IPS-20b (cell line): ENCODE measurements around the gene MAGEB18.

Experiments
- H3K27ac ChIP-seq: one replicate; pipeline ENCODE4 v1.5.1; 2013; ENCODE audit warnings: low read length
- H3K27me3 ChIP-seq: 2 replicates; pipeline ENCODE4 v1.6.1; 2013; ENCODE audit warnings: mild to moderate bottlenecking, low read length, inconsistent platforms; ENCODE audit not compliant: insufficient read depth
- H3K36me3 ChIP-seq: 2 replicates; pipeline ENCODE4 v1.6.1; 2013; ENCODE audit warnings: low read depth, mild to moderate bottlenecking, inconsistent platforms, low read length, moderate library complexity; ENCODE audit not compliant: insufficient read depth
- H3K4me1 ChIP-seq: 2 replicates; pipeline ENCODE4 v1.6.1; 2013; ENCODE audit warnings: mild to moderate bottlenecking, control low read depth, inconsistent platforms, low read length, moderate library complexity; ENCODE audit not compliant: insufficient read depth
- H3K4me3 ChIP-seq: 2 replicates; pipeline ENCODE4 v1.5.1; 2013; ENCODE audit warnings: mild to moderate bottlenecking, low read length, inconsistent platforms
- H3K9ac ChIP-seq: 2 replicates; pipeline ENCODE4 v1.6.1; 2013; ENCODE audit warnings: low read depth, mild to moderate bottlenecking, inconsistent platforms, low read length, moderate library complexity
- H3K9me3 ChIP-seq: 2 replicates; pipeline ENCODE4 v1.6.1; 2013; ENCODE audit warnings: mild to moderate bottlenecking, low read depth, low read length, inconsistent platforms; ENCODE audit not compliant: insufficient read depth

The MAGEB18 gene

GRCh38 chrX:26138274-26138673 is at the start of gene MAGEB18:
Gene MAGEB18, plus strand, starts transcription at chrX:26138343. Its CDS starts 643 bp downstream, at chrX:26138986.
- Histone ChIP-seq H3K36me3 (no peaks in the 10 kb centered on the region), H3K9ac (no peak within 1 kb of the TSS), H3K4me1 (no peaks in the 10 kb centered on the region), H3K4me3 (no peak within 1 kb of the TSS), H3K27ac (no peak within 1 kb of the TSS), H3K9me3 (no peaks in the 10 kb centered on the region), H3K27me3 (no peaks in the 10 kb centered on the region)

- Histone ChIP-seq H3K9me3 (no peaks in the 10 kb centered on the region), H3K4me3 (no peak overlapping the region), H3K27ac (no peak overlapping the region), H3K27me3 (no peaks in the 10 kb centered on the region), H3K9ac (no peak overlapping the region), H3K36me3 (no peaks in the 10 kb centered on the region), H3K4me1 (no peaks in the 10 kb centered on the region)
Observed at GRCh38 chrX:26100421-26100920, 37.7 kb upstream of the MAGEB18 start.

GRCh38 chrX:26109142-26109541 is 29.0 kb upstream of the MAGEB18 start:
- no peak overlapping the region for H3K9ac ChIP-seq
- no peak overlapping the region for H3K27ac ChIP-seq
- no peak overlapping the region for H3K4me3 ChIP-seq
- no peaks in the 10 kb centered on the region for H3K36me3 ChIP-seq
- H3K4me1 ChIP-seq = no peaks in the 10 kb centered on the region
- no peaks in the 10 kb centered on the region for H3K27me3 ChIP-seq
- H3K9me3 ChIP-seq = no peaks in the 10 kb centered on the region

- Histone ChIP-seq H3K4me1 (no peaks in the 10 kb centered on the region), H3K36me3 (no peaks in the 10 kb centered on the region), H3K9ac (no peak overlapping the region), H3K27ac (no peak overlapping the region), H3K27me3 (no peaks in the 10 kb centered on the region), H3K4me3 (no peak overlapping the region), H3K9me3 (no peaks in the 10 kb centered on the region)
Observed at GRCh38 chrX:26146024-26146423, 7.9 kb downstream of the MAGEB18 start.

GRCh38 chrX:26160301-26160700 is 22.2 kb downstream of the MAGEB18 start, which contains the start of gene MAGEB6B:
Gene MAGEB6B, plus strand, starts transcription at chrX:26160601. Its CDS starts 0 bp downstream, at chrX:26160601.
- Histone ChIP-seq H3K9ac (no peak within 1 kb of the TSS), H3K27me3 (no peaks in the 10 kb centered on the region), H3K9me3 (no peaks in the 10 kb centered on the region), H3K27ac (no peak within 1 kb of the TSS), H3K4me3 (no peak within 1 kb of the TSS), H3K36me3 (no peaks in the 10 kb centered on the region), H3K4me1 (no peaks in the 10 kb centered on the region)
